HG02759 (cell line): Measurements from ENCODE around the gene ABCD4.
"Not testable (repeated sequence)": the region's sequence is repeated elsewhere in the genome, so short reads cannot be mapped to it uniquely, and the experiment has no call there.

ENCODE experiments used
- ATAC-seq: cut with Tn5 transposase; IDR thresholded peaks from one replicate; pipeline ENCODE4 v1.9.1; 2021; ENCODE audit warnings: mild to moderate bottlenecking, moderate library complexity; ENCODE audit not compliant: unreplicated experiment

Gene ABCD4

DNA sequence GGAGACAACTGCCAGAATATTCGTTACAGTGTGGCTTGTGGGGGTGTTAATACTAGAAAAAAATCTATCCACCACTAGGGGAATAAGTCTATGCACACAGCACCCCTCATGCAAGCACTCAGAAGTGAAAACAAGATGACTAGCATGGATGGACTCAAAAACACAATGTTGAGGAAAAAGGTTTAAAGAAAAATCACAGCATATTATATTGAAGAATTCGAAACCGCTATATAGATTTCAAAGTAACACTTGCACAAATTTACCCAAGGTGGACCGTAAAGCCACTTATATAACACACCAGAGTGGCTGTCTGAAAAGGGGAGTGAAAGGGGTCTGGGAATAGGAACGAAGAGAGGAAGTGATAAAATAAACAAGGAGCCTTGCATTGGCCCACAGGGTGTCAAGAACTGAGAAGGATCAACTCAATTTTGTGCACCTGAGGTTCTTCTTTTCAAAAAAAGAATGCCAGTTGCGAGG, 544 bp downstream of the ABCD4 start:
- ATAC-seq: peak; percentile 21

GRCh38 chr14:74301594-74302151, 1.1 kb downstream of the ABCD4 start:
- ATAC-seq: no peak

DNA sequence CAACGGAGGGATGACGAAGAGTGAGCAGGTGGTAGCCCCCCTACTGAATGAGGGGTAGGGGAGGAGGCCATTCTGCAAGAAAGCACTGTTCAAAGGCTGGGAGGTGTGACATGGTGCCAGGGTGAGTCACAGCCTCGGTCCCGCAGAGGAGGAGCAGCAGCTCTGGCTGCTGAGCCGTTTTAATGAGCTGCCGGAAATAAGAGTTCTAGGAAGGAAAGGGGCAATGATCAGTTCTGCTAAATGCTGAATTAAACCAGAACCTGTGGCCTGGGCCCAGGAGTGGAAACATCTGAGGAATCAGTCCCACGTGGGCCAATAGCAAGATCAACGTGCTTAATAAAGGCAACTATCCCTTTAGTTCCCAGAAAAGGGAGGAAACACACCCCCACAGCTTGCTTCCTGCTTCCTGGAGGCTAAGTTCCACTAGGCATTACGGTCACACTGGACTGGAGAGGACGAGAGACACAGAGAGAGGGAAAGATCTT, 3.6 kb downstream of the ABCD4 start:
- no peak for ATAC-seq

GRCh38 chr14:74297986-74298385, 4.7 kb downstream of the ABCD4 start:
- ATAC-seq: no peak

GRCh38 chr14:74296037-74296467, 6.7 kb downstream of the ABCD4 start:
- ATAC-seq: no peak

GRCh38 chr14:74293606-74294005, 9.1 kb downstream of the ABCD4 start:
- no peak for ATAC-seq

DNA sequence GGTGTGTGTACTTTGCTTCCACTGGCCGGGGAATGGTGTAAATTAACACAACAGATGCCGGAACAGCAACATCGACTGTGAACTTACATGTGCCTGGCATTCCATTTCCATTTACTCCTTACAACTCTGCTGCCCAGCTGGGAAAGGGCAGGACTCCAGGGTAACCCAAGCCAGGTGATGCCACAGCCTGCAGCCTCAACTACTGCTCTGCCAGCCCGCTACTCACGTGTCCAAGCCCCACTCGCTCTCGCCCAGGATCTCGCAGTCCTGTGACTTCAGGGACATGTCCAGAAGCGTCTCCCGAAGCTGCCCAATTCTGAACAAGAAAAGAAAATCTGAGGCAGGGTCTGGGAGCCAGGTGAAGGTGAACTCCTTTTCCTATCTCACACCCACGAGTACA, 10.7 kb downstream of the ABCD4 start:
- no peak for ATAC-seq

DNA sequence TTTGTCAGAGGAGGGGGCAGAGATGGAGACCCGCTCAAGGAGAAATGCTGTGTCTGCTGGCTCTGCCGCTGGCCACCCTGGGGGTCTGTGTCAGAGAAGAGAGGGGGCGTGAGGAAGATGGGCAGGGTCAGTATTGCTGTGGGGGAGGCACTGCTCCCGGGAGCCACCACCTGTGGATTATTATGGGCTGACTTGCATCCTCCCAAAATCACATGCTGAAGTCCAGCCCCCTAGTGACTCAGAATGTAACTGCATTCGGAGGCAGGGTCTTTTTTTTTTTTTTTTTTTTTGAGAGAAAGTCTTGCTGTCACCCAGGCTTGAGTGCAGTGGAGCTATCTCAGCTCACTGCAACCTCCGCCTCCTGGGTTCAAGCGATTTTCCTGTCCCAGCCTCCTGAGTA, 12.3 kb downstream of the ABCD4 start:
- ATAC-seq: no peak

- ATAC-seq: no peak
Measured at GRCh38 chr14:74289801-74290200, 12.9 kb downstream of the ABCD4 start.

GRCh38 chr14:74286736-74287135, 16.0 kb downstream of the ABCD4 start:
- ATAC-seq: no peak

DNA sequence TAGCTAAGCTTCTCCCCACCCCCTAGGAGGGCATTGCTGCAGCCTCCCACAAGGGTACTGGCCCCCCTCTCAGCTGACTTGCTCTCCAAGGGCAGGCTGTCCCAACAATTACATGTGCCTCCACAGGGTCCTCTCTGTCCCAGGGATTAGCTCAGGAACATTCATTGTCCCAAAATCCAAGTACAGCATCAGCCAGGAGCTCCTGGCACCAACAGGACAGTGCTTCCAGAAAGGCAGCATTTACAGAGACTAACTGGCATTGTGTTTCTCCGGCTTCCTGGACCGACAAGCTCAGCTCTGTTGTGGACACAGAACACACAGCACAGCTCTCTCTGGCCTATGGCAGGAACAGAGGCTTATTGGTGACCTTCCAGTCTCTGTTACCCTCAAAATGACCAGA, 21.7 kb downstream of the ABCD4 start:
- no peak for ATAC-seq

DNA sequence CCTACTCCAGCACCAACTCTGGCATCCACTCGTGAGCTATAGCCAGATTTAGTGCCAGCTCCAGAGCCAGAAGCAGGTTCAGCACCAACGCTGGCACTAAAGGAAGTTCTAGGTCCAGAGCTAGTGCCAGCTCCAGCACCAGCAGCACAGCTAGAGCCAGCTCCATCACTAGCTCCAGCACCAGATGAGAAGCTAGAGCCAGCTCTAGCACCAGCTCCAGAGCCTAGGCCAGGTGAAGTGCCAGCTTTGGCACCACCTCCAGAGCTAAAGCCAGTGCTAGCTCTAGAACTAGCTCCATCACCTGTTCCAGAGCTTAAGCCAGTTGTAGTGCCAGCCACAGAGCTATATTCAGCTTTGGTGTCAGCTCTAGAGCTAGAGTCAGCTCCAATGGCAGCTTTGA, 24.7 kb downstream of the ABCD4 start:
- ATAC-seq: no peak

DNA sequence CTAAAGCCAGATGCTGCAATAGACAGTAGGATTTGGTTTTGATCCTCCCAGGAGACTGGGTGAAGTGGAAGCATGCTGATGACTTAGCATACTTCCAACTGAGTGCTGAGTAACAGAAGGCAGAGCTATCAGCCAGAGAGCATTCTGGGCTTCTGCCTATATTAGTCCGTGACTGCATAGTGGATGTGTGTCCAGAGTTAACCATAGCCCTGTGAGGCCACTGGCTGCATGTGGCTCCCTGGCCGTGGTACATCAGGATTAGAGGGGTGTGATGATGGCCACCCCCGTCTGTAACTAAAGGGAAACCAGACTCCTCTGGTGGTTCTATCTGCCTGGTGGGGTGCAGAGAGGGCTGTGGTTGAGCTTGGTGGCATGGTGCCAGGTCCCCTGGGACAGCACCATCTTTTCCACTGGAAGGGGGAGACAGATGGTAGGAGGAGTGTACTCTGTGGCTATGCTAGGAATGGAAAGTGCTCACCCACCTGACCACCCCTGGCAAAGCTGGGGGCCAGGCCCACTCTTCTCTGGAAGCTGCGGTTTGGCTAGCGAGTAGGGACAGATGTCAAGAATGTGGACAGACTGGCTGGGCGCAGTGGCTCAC, 27.4 kb downstream of the ABCD4 start:
- ATAC-seq: no peak

DNA sequence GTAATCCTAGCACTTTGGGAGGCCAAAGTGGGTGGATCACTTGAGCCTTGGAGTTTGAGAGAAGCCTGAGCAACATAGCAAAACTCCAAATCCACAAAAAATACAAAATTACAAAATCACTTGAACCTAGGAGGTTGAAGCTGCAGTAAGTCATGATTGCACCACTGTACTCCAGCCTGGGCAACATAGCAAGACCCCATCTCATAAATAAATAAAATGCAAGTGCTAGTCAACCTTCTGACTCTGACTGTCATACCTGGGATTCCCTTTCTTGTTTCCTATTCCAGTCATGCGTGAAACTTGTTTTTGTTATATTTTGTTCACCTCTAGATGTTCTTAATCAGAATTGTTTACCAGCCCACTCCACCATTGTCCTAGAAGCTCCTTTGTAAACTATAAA, 31.4 kb downstream of the ABCD4 start:
- no peak for ATAC-seq

DNA sequence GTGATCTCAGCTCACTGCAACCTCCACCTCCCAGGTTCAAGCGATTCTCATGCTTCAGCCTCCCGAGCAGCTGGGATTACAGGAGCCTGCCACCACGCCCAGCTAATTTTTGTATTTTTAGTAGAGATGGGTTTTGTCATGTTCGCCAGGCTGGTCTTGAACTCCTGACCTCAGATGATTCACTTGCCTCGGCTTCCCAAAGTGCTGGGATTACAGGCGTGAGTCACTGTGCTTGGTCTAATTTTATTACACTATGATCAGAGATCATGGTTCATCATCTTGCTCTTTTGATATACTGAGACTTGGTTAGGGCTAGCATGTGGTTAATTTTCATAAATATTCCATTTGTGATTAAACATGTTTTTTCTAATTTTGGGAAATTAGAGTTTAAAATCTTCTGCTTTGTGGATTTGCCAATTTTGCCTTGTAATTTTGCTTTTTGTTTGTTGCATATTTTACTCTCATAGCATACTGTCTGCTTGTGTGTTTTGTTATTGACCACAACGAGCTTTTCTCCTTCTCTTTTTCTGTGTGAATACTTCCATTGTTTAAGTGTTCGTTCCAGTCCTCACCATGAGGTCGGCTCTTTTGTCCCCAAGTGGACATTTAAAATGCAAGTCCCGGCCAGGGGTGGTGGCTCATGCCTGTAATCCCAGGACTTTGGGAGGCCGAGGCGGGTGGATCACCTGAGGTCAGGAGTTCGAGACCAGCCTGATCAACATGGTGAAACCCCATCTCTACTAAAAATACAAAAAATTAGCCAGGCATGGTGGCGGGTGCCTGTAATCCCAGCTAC, 32.2 kb downstream of the ABCD4 start:
- ATAC-seq: not testable (repeated sequence)

- ATAC-seq: no peak
Measured at GRCh38 chr14:74267588-74267987, 35.1 kb downstream of the ABCD4 start.

DNA sequence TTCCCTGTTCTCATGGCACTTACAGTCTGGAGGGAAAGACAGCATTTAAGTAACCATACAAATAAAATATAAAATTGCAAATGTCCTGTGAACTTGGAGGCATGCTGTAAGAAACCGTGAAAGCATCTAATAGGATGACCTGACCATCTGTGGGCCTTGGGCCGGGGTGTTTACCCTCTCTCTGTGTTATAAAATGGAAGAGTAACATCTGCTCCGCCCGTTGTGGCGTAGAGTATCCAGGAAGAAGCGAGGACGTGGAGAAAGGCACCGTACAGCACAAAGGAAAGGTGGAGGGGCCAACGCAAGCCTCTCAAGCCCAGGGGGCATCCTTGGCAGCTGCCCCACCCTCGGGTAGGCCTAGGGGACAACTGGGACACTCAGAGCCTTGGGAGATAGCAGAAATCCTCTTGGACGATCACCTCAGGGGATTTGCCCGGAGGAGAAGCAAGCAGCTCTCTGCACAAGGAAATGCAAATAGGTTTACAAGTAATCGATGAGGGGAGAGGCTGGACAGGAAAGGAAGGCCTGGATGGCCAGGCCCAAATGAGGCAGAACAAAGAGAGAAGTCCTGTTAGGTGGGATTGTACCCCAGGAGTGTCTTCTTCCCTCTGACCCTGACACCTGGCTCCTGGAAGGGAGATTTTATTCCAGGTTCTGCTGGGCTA, 37.3 kb downstream of the ABCD4 start:
- ATAC-seq: no peak

DNA sequence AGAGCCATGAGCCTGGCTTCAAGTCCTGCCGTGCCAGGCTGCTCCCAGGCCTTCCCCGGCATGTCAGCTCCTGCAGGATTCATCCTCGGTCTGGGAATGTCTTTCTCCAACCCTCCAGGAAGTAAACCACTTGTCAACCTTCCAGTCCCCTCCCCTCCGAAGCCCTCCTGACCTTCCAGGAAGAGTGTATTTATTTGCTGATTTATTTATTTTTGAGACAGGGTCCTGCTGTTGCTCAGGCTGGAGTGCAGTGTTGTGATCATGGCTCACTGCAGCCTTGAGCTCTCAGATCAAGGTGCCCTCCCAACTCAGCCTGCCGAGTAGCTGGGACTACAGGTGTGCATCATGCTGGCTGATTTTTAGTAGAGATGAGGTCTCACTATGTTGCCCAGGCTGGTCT, 38.8 kb downstream of the ABCD4 start:
- no peak for ATAC-seq

DNA sequence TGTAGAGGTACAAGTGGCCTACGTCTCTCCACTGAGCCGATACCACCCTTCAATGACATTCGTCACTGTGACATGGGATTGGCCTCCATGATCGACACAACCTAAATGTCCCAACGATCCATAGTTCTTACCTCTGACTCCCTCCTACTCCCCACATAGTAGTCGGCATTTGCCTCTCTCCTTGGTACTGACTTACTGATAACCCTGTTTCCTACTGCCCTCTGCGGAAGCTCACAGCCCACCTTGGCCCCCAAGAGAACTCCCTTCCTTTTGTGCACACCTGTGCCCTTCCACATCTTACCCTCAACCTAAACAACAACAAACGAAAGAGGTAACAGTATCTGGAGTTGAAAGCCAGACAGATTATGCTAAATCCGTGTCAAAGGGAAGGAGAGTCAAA, 39.6 kb downstream of the ABCD4 start:
- no peak for ATAC-seq

- ATAC-seq: no peak
Measured at GRCh38 chr14:74262076-74262475, 40.7 kb downstream of the ABCD4 start.

DNA sequence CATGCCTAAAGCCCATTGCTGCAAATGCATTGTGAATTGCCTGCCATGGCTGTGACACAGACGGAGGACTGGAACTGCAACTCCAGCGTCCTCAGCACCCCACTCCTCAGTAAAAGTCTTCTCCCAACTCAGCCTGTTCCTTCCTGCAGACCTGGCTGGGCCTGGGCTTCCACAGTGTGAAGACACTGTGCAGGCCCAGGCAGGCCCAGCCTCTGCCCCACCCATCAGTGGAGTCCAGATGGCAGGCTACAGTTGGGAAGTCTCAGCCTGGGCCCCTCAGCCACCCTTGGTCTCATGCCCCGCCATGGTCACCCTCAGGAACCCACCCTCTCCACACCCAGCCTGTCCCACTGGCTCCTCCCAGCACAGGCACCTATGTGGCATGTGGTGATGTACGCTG, 41.4 kb downstream of the ABCD4 start:
- no peak for ATAC-seq
